Hematopoietic multipotent progenitor cell treated with erythropoietin and hydrocortisone succinate and interleukin-3 and kit ligand, for 8 days (in vitro differentiated cells): ENCODE measurements around the gene ANKRD24.
A peak's percentile ranks its signal among the peaks of the same experiment; 100 is the strongest.
"Not testable (repeated sequence)": the region's sequence is repeated elsewhere in the genome, so short reads cannot be mapped to it uniquely, and the experiment has no call there.

ENCODE experiments used
- DNase-seq: peaks from one replicate; pipeline ENCODE4 v3.0.0-alpha.2; 2015

Gene ANKRD24

DNA sequence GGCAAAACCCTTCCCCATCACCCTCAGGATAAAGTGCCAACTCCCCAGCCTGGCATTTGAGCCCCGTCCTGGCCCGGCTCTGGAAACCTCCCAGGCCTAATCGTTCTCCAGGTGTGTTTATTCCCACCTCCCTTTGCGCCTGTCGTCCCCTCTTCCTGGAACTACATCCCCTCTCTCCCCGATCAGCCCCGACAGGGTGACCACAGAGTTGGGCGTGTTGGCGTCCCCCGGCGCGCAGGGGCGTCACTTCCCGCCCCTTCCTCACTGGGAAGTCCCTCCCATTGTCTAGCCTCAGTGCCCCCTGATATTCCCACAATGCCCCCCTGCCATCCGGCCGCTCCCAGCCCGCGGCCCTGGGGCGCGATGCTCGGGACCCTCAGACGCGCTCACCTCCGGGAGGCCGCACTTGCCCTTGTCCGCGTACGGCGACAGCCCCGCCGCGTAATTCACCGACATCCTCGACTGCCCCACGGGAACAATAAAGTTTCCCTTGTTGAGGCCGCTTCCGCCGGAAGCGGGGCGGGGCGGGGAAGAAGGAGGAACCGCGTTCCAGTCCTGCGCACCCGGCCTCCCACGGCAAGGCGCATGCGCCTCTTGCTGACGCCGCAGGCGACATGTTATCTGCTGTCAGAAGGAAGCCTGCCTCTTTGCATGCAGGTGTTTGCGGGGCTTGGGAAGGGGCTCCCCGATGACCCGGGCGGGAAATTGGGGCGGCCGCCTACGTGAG, at the start of gene ANKRD24, which contains the start of gene SIRT6:
ANKRD24 (plus strand) TSS at position 606 of the 727 bp plus-strand sequence. CDS start 3,737 bp downstream, outside the sequence.
SIRT6 (minus strand) TSS at position 480 of the 727 bp plus-strand sequence; CDS start at position 456, 24 bp downstream.
- peak; percentile 96 for DNase-seq

DNA sequence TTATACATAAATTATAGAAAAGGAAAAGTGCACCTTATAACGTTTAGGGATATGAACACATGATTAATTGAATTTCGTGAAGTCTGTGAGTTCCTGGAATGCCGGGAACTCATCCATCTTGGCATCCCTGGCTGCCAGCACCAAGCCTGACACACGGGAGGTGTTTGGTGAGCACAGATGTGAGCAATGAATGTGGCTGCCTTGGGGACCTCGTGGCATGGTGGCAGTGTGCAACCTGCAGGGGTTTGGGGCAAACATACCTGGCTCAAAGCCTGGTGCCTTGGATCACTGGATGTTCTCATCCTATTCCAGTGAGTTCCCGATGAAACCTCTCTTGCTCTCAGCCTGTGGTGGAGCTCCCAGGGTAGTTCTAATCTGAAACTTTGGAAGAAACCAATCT, 48.1 kb upstream of the ANKRD24 start:
- no peak for DNase-seq

DNA sequence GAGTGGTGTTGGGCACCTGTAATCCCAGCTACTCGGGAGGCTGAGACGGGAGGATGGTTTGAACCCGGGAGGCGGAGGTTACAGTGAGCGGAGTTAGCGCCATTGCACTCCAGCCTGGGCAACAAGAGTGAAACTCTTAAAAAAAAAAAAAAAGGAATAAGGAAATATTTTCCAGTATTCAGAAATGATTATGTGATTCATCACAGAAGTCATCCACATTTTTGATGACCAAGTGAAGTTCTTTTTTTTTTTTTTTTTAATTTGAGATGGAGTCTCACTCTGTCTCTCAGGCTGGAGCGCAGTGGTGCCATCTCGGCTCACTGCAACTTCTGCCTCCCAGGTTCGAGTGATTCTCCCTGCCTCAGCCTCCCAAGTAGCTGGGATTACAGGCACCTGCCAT, 47.1 kb upstream of the ANKRD24 start:
- DNase-seq, result not testable (repeated sequence)

DNA sequence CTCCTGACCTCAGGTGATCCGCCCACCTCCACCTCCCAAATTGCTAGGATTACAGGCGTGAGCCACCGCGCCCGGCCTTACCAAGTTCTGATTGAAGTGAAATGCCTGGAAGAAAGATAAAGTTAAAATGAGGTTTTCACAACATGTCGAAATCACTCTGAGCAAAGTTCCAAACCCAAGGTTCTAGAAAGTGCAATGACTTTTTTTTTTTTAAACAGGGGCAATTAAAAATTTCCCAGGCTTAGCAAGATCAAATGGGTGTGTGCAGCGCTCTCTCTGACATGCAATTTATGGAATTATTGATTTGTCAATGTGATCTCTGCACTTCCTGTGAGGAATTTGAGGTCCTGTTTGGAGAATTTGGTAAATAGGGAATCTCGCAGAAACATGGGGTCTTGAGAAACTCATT, 45.8 kb upstream of the ANKRD24 start:
- DNase-seq, result no peak

DNA sequence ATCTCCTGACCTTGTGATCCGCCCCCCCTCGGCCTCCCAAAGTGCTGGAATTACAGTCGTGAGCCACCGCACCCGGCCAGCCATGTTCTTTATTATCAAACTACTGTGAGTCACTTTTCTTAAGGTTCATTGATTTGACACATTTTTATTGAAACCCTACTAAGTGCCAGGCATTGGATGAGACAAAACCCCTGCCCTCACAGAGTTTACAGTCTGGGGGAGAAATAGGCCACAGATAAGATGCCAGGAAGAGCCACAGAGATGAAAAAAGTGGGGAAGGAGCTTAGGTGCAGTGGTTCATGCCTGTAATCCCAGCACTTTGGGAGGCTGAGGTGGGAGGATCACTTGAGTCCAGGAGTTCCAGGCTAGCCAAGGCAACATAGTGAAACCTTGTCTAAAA, 44.0 kb upstream of the ANKRD24 start:
- DNase-seq, result no peak

DNA sequence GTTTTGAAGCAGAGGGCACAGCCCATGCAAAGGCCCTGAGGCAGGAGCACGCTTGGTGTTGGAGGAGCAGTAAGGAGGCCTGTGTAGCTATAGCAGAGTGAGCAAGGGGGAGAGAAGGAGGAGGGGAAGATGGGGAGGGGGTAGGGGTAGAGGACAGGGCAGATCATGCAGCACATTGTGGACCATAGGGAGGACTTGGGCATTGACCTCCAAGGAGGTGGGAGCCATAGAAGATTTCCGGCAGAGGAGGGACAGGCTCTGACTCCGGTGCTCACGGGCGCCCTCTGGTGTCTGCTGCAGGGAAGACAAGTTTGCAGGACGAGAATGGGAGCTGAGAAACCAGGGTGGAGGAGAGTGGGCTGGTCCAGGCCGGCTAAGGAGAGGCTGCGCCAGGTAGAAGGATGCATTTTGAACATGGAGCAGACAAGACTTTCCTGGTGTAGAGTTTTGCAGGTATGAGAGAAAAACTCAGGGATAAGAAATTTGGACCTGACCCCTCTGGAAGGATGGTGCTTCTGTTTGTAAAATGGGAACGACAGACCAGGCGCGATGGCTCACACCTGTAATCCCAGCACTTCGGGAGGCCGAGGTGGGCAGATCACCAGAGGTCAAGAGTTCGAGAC, 42.8 kb upstream of the ANKRD24 start:
- peak; percentile 85 for DNase-seq

DNA sequence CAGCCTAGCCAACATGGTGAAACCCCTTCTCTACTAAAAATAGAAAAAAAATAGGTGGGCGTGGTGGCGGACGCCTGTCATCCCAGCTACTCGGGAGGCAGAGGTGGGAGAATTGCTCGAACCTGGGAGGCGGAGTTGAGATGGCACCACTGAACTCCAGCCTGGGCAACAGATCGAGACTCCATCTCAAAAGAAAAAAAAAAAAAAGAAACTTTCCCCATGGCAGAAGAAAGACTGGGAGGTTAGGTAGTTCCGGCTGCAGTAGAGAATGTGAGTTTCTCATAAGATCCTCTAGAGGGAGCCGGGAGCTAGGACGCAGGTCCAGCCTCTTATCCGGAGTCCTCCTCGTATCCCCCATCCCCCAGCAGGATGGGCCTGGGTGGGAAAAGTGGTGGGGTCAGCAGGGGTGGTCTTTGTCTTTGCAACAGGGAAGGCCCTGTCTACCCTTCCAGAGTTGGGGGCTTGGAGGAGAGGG, 42.2 kb upstream of the ANKRD24 start:
- DNase-seq, result peak; percentile 83

DNA sequence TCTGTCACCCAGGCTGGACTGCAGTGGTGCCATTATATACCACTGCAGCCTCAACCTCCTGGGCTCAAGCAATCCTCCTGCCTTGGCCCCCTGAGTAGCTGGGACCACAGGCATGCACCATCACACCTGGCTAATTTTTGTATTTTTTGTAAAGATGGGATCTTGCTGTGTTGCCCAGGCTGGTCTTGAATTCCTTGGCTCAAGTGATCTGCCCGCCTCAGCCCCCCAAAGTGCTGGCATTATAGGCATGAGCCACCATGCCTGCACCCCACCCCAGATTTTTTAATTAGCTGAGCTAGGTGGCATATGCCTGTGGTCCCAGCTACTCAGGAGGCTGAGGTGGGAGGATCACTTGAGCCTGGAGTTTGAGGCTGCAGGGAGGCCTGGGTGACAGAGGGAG, 39.6 kb upstream of the ANKRD24 start:
- DNase-seq, result not testable (repeated sequence)

DNA sequence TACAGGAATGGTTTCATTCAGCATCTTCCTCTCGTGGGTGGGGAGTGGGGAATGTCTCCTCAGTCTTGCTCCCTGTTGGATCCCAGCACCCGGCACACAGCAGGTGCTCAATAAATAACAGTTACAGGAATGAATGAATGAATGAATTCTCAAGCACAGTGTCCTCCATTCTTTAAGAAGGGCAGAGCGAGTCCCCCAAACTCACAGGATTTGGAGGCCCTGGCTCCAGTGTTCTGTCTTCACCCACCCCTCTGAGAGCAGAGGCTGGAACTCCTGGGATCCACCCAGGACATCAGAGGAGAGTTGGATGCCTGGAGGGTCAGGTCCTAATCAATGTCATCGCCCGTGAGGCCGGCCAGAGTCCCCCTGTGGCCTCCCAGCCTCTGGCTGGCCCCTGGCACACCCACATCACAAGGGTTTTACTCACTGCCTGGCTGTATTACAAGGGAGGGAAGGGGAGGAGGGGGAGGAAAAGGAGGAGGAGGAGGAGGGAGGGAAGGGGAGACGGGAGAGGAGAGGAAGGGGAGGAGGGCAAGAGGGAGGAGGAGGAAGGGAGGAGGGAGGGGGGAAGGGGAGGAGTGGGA, 37.7 kb upstream of the ANKRD24 start:
- DNase-seq, result peak; percentile 53

DNA sequence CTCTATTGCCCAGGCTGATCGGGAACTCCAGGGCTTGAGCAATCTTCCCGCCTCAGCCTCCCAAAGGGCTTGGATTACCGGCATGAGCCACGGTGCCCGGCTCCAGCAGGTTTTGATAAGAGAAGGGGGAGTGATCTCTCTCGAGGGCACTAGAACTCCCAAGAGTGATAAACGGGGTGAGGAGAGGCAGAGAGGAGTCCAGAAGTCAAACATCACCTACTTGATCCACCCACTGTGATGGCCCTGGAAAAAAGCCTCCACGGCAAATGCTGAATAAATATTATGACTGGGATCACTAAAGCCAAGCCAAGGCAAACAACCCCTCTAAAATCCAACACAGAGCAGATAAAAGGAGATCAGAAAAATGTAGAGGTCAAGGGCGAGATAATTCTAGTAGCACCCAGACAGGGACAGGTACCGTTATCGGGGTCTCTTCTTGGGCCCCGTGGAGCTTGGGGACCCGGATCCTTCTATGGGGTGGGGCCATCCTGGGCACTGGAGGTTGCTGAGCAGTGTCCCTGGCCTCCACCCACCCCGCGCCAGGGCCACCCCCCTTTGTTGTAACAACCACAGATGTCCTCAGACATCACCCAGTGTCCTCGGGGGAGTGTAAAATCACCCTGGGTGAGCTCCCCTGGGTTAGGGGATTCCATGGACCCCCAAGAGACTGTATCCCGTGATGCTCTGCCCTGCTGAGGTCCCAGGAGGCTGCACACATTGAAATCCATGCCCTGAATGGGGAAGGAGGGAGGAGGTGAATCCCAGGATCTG, 32.8 kb upstream of the ANKRD24 start:
- no peak for DNase-seq

DNA sequence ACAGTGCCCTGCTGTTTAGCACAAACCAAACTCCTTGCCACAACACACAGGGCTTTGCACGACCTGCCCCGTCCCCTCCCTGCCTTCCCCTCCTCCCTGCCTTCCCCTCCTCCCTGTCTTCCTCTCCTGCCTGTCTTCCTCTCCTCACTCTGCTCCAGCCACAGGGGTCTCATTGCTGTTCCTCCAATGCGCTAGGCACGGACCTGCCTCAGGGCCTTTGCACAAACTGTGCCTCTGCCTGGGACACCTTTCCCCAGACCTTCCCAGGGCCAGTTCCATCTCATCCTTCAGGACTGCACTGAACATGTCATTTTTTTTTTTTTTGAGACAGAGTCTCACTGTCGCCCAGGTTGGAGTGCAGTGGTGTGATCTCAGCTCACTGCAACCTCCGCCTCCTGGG, 30.9 kb upstream of the ANKRD24 start:
- no peak for DNase-seq

DNA sequence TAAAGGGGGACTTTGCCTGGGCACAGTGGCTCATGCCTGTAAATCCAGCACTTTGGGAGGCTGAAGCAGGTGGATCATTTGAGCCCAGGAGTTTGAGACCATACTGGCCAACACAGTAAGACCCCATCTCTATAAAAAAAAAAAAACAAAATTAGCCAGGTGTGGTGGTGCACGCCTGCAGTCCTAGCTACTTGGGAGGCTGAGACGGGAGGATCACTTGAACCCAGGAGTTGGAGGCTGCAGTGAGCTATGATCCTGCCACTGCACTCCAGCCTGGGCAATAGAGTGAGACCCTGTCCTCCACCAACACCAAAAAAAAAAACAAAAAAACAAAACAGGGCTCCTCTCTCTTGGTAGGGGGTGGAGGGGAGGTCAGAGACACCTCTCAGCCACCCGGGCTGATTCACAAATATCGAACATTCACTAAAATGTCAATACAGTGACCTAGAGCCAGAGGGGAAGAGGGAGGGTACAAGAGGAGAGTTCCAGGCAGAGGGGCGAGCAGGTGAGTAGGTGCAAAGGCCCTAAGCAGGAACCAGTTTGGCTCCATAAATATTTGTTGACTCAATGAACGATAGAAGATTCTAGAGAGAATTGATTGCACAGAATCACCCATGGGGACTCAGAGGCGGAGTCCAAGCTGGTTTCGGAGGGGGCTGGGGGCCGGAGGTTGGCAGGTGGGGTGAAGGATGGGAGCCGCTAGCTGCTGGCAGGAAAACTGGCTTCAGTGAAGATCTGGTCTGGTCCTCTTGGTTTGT, 30.1 kb upstream of the ANKRD24 start:
- DNase-seq, result no peak

DNA sequence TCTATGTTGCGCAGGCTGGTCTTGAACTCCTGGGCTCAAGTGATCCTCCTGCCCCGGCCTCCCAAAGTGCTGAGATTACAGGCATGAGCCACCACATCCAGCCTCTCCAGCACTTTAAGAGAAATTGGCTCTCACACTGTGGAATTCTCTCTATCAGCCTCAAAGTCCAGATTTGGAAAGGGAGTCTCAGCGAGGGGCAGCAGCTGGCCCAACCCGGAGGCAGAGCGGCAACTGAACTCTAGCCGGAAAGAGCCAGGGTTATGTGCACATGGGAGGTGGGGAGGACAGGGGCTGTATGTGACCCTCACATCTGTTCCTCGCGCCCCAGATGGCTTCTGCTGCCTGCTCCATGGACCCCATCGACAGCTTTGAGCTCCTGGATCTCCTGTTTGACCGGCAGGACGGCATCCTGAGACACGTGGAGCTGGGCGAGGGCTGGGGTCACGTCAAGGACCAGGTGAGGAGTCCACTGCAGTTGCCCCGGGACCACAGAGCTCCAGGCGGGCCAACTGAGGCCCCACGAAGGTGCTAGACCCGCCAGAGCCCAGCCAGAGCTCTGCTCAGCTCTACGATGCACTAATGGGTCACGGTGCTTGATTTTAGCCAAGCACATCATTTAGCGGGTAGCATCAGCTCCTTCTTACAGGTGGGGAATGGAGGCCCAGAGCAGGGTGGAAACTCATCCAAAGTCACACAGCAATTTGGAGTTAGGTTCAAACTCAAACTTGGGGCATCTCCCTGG, 27.7 kb upstream of the ANKRD24 start:
- DNase-seq, result no peak

DNA sequence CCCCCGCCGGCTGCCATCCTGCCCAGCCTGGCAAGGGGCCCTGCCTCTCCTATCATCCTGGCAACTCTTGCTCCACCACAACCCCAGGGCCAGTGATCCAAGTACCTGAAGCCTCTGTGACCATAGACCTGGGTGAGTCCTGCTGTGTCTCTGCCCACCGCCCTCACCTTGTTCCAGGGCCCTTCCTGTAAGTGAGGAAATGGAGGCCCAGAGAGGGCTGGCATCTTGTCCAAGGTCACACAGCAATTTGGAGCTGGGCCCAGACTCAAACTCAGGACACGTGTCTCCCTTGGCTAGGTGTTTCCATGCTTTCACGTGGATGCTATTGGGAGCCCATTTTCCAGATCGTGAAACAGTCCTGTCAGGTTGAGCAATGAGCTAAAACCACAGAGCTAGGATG, 25.3 kb upstream of the ANKRD24 start:
- no peak for DNase-seq

DNA sequence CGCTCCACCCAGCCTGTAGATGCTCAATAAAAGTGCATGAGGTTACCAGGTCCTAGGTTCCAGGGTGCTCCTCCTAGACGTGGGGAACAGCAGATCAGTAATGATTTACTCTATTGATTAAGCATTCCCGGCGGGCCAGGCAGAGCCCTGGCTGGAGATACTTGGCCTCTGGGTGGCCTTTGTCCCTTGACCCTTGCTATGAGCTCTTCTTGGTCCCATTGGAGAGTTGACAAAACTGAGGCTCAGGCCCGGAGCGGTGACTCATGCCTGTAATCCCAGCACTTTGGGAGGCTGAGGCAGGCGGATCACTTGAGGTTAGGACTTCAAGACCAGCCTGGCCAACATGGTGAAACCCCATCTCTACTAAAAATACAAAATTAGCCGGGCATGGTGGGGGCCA, 24.5 kb upstream of the ANKRD24 start:
- not testable (repeated sequence) for DNase-seq

DNA sequence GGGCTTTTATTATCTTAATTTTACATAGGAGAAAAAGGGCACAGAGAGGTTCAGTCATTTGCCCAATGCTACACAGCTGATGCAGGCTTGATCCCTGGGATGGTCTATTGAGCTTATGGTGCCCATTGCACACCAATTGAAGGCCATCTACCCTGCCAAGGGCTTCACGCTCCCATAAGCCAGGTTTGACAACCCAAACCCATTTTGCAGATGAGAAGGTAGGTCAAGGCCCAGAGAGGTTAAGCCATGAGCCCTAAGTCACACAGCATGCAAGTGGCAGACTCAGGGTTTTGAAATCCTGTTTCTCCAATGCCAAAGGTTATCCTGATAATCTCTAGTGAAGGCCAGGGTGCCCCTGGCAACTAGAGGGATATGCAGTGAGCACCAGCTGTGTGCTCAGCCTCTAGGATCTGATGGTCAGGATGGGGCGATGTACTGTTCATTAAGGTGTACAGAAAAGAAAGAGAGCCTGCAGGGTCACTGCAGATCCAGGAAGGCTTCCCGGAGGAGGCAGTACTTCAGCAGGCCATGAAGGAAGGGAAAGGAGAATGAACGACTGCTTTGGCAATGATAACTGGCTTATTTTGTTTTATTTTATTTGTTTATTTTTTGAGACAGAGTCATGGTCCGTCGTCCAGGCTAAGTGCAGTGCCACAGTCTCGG, 20.9 kb upstream of the ANKRD24 start:
- DNase-seq, result no peak

DNA sequence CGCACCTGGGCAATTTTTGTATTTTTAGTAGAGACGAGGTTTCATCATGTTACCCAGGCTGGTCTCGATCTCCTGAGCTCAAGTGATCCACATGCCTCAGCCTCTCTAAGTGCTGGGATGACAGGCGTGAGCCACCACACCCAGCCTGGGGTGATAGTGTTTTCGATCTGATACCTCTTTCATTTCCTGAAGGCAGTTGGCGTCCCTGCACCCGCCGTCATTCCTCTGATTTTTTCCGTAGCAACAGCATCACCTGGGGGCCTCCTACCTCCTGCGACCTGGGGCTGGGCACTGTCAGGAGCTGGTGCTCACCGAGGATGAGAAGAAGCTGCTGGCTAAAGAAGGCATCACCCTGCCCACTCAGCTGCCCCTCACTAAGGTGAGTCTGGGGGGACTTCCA, 18.2 kb upstream of the ANKRD24 start:
- no peak for DNase-seq

DNA sequence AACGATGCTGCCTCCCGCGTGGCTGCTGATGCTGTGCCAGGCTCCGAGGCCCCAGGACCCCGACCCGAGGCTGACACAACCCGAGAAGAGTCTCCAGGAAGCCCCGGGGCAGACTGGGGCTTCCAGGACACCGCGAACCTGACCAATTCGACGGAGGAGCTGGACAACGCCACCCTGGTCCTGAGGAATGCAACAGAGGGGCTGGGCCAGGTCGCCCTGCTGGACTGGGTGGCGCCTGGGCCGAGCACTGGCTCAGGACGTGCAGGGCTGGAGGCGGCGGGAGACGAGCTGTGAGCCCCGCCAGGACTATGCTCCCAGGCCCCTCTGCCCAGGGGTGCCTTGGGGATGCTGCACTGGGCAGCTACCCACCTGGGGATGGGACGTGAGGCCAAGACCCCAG, 10.8 kb upstream of the ANKRD24 start:
- no peak for DNase-seq

DNA sequence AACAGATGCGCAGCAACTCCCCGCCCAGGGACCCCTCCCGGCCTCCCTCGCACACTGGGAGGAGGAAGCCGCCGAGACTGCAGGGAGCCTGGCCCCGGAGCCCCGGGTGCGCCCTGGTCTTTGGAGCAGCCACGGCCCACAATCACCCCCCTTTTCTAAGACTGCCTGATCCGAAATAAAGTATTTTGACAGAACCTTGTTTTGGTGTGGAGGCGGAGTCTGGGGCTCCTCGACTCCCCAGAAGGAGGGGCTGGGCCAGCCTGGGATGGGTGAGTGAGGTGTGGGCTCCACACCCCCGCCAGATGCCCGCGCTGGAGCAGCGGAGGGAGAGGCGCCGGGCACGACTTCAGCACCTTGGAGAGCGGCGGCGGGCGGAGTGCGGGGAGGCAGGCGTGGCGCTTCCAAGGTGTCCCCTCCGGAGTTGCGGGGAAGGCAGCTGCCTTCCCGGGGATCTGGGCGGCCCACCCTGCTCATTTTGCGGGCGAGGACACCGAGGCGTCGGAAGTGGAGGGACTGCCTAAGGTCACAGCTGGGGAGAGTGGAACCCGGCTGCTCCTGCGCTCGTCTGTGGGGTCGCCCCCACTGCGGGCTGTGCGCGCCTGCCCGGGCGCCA, 9.5 kb upstream of the ANKRD24 start:
- peak; percentile 49 for DNase-seq

DNA sequence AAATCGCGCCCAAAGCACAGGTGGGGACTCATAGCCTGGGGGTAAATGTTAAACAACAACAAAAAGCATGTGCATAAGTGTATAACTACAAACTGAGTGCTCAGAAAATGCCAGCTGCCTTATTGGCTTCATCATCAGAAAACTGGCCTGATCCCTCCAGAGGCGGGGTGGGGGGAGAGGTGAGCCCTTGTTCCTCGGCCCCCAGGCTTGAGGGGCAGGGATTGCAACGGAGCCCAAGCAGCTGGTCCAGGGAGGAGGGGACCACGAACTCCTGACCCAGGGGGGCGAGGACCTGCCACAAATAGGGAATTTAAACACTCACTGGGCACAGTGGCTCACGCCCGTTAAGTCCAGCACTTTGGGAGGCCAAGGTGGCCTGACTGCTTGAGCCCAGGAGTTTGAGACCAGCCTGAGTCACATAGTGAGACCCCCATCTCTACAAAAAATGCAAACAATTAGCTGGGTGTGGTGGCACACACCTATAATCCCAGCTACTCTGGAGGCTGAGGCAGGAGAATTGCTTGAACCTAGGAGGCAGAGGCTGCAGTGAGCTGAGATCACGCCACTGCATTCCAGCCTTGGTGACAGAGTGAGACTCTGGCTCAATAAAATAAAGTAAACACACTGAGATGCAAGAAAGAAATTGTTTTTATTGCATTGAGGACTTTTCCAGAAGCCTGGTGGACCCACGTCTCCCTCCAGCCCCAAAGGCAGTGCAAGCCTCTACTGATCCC, 8.8 kb upstream of the ANKRD24 start:
- DNase-seq, result no peak
